PFSK-1 (cell line): Measurements from ENCODE around the gene SLC16A7.

Source experiments
- FOXP2 ChIP-seq: optimal IDR thresholded peaks from 2 replicates; pipeline ENCODE3; 2011; ENCODE audit warnings: borderline replicate concordance, control low read depth, inconsistent platforms; ENCODE audit not compliant: insufficient read depth; ENCODE audit errors: extremely low read length, extremely low read depth
- REST ChIP-seq, 2 experiments: IDR thresholded peaks; 2 replicates each; pipeline versions ENCODE4 v1.6.1 to v1.8.0; 2011 to 2012; ENCODE audit warnings: low read depth in 2 of 2, low read length in 2 of 2, control low read depth in 1 of 2, inconsistent platforms in 1 of 2, mild to moderate bottlenecking in 1 of 2, moderate library complexity in 1 of 2; ENCODE audit not compliant: insufficient read depth in 1 of 2

DNA sequence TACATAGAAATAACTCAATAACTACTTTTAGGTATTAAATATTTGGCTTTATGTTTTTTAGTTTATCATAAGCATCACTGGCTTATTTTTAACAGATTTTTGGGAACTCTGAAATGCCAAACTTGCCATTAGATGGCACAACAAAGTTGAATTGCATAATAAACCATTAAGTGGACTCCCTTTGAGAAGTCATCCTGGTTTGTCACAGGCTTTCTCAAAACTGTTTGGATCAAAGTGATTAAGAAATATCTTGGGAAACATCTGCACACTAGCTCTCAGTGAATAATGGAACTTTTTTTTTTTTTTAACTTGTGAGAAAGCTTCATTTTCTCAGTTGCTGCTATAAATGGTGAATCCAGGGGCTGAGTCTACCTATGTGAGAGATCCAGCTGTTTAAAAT lies 4.3 kb downstream of the SLC16A7 start:
- no peak for TF ChIP-seq REST (IDR thresholded peaks at IDR 0.05; ENCODE audit: insufficient read depth in 1 of 2, low read depth in 2 of 2, low read length in 2 of 2)
- TF ChIP-seq FOXP2, result no peak
